GM19099 (cell line): ENCODE measurements around the gene DLGAP1.

Experiments
- POLR2A ChIP-seq: IDR thresholded peaks from 3 replicates; pipeline ENCODE4 v1.6.1; 2011; ENCODE audit warnings: low read depth; ENCODE audit not compliant: insufficient read length; ENCODE audit errors: extremely low read depth

DLGAP1 gene

DNA sequence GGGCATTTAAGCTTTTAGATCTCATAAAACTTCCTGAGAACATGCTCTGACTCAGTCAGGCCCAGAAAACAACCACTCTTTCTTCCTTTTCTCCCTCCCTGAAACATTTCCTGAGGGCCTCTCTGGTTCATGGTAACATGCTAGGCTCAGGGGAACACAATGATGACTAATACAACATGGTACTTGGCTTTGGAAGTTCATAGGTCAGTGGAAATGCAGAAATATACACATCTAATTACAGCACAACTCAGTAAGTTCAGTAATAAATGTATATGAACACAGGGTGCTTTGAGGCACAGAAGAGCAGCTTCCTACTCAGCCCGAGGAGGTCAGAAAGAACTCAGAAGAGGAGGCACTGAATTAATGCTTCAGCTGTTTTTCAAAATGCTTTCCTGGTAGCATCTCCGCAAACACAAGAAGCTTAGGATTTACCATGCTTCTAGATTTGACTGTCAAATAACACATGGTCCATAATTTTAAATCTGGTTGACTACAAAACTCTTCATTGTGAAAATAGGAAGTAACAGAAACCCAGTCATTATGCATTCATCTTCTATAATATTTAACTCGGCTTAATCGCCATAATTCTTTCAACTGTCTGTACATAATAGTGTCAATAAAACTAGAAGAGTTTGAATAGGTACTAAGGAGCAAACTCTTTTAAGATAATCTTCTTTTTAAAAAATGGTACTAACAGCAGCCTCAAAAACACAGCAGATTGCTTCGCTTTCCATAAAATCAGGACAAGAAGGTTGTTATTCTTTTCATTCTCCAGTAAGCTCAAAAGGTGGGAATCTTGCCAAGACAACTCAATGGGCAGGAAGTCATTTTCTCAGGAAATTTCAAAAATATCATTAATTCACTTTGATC, 251.3 kb downstream of the DLGAP1 start:
- TF ChIP-seq POLR2A: no peak

GRCh38 chr18:4200399-4200798, 254.7 kb downstream of the DLGAP1 start:
- no peak for TF ChIP-seq POLR2A

GRCh38 chr18:4198956-4199355, 256.2 kb downstream of the DLGAP1 start:
- TF ChIP-seq POLR2A: no peak

DNA sequence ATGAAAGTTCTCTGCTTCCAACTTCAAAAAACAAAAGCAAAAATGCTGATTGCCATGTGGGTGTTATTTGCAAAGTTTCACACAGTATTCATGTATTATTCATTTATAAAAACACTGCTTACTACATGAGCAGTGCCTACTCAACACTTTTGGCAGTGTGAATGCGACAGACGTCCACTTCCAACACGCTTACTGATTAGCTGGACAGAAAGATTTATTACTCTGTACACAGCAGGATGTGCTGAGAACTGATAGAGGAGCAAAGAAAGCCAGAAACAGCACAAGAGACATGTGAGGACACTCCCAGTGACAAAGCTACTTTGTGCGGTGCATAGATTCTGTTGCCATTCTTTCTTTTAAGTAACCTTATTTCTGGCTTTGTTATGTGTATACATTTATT, 258.8 kb downstream of the DLGAP1 start:
- TF ChIP-seq POLR2A: no peak

GRCh38 chr18:4193086-4193485, 262.0 kb downstream of the DLGAP1 start:
- TF ChIP-seq POLR2A: no peak

GRCh38 chr18:4181882-4182568, 273.1 kb downstream of the DLGAP1 start:
- no peak for TF ChIP-seq POLR2A

DNA sequence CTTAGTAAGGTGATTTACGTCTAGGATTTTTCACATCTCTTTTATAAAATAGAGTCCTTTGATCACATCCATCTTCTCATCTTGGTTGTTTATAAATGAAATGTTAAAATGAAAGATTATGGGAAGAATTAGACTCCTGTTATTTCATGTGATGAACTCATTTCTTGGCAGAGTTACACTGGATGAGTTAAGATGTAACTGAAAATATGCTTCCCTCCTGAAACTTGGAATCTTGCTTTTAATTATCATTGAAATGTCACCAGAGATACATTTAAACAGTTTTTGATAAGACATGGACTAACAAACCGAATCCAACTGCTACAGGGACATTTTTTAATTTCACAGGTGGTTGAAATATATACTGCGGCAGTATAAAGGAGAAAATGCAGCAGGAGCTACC, 274.0 kb downstream of the DLGAP1 start:
- TF ChIP-seq POLR2A: no peak

DNA sequence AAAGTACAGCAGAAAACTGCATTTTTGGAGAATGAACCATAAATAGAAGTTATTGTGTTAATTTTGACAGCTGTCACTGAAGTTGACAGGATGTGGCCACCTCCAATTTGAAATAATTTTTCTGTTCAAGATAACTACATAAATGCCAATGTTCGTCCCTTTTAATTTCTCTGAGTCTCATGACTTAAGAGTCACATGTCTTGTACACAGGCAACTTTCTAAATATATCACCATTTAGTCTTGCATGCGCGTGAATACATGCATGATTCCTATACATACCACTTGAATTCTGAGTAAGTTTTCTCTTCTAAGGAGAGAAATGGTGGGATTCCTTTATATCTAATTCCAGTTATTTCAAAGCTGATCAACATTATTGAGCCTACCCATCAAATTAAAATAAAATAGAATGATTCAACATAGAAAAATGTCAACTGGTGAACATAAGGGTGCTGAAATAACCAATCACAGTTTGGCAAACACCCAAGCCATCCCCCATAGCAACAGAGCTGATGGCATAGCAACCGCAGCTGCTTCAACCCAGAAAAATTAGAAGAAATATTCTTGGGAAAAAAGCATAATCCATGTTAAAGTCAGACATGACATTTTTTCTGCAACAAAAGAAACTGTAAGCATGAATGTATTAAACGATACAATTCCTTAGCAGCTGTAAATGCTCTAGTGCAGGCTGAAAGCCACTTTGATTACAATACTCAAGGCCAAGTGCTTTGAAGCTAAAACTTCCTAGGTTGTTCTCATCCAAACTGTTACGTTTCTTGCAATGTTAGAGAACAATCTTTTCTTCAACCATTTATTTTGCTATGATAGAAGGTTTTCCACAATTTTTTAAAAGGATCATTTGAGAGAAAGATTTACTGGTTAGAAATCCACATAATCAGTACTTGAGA, 282.7 kb downstream of the DLGAP1 start:
- TF ChIP-seq POLR2A: no peak

DNA sequence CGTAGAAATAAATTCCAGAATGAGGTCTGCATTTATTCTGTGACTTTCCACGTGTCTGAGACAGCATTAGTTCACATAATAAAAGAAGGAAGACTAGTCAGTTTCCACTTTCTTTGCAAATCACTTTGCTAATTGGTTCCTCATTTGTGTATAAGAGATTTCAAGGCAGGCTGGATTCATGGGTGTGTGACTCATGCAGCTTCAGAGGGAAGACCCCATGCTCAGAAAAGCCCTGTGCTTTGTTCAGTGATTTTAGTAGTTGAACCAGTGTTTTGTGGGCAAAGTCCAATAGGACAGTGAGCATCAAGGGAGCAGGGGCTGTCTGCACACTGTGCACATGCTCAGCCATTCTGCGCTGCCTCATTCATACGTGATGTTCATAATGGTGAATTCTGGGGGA, 297.8 kb downstream of the DLGAP1 start:
- no peak for TF ChIP-seq POLR2A

GRCh38 chr18:4146797-4147196, 308.3 kb downstream of the DLGAP1 start:
- TF ChIP-seq POLR2A: no peak

GRCh38 chr18:4144201-4144600, 310.9 kb downstream of the DLGAP1 start:
- TF ChIP-seq POLR2A: no peak

GRCh38 chr18:4143585-4143984, 311.5 kb downstream of the DLGAP1 start:
- no peak for TF ChIP-seq POLR2A

DNA sequence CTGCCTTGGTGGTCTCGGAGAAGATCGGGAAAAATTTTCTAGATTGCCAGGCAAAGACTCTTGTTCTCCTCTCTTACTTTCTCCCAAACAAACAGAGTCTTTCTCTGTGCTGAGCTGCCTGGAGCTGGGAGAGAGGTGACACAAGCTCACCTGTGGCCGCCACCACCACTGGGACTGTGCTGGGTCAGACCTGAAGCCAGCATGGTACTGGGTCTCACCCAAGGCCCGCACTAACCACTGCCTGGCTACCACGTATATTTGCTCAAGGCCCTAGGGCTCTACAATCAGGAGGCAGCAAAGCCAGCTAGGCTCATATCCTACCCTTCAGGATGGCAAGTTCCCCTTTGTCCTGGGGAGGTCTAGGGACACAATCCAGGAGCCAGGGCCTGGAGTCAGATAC, 312.2 kb downstream of the DLGAP1 start:
- no peak for TF ChIP-seq POLR2A

GRCh38 chr18:4134700-4135099, 320.4 kb downstream of the DLGAP1 start:
- no peak for TF ChIP-seq POLR2A
